GM21528 (cell line): ENCODE measurements around the gene GPC5.
"Not testable (repeated sequence)": the region's sequence is repeated elsewhere in the genome, so short reads cannot be mapped to it uniquely, and the experiment has no call there.

Source experiments
- ATAC-seq: cut with Tn5 transposase; IDR thresholded peaks from one replicate; pipeline ENCODE4 v1.9.1; 2021; ENCODE audit warnings: mild to moderate bottlenecking, moderate library complexity; ENCODE audit not compliant: unreplicated experiment, low FRiP score

GPC5 gene

GRCh38 chr13:92407858-92408257 lies 1009.4 kb downstream of the GPC5 start:
- no peak for ATAC-seq

GRCh38 chr13:92412481-92412880 lies 1014.1 kb downstream of the GPC5 start:
- ATAC-seq: no peak

GRCh38 chr13:92412996-92413395 lies 1014.6 kb downstream of the GPC5 start:
- no peak for ATAC-seq

GRCh38 chr13:92413452-92413851 lies 1015.0 kb downstream of the GPC5 start:
- ATAC-seq: no peak

- ATAC-seq: no peak
These were observed 1016.4 kb downstream of the GPC5 start for GRCh38 chr13:92414851-92415250.

GRCh38 chr13:92415781-92416180 lies 1017.4 kb downstream of the GPC5 start:
- ATAC-seq: no peak

GRCh38 chr13:92418818-92419412 lies 1020.5 kb downstream of the GPC5 start:
- ATAC-seq: no peak

- ATAC-seq: no peak
These were observed 1030.8 kb downstream of the GPC5 start for GRCh38 chr13:92429231-92429630.

GRCh38 chr13:92433386-92433785 lies 1035.0 kb downstream of the GPC5 start:
- ATAC-seq: no peak

- no peak for ATAC-seq
These were observed 1035.5 kb downstream of the GPC5 start for GRCh38 chr13:92433963-92434362.

GRCh38 chr13:92436924-92437323 lies 1038.5 kb downstream of the GPC5 start:
- ATAC-seq: no peak

GRCh38 chr13:92444244-92444643 lies 1045.8 kb downstream of the GPC5 start:
- no peak for ATAC-seq

GRCh38 chr13:92451060-92451459 lies 1052.6 kb downstream of the GPC5 start:
- no peak for ATAC-seq

GRCh38 chr13:92452840-92453239 lies 1054.4 kb downstream of the GPC5 start:
- no peak for ATAC-seq

- no peak for ATAC-seq
These were observed 1060.9 kb downstream of the GPC5 start for GRCh38 chr13:92459306-92459705.

- ATAC-seq: no peak
These were observed 1062.1 kb downstream of the GPC5 start for GRCh38 chr13:92460479-92460878.

GRCh38 chr13:92461402-92461801 lies 1063.0 kb downstream of the GPC5 start:
- no peak for ATAC-seq

- ATAC-seq: no peak
These were observed 1063.4 kb downstream of the GPC5 start for GRCh38 chr13:92461831-92462230.

GRCh38 chr13:92463134-92463533 lies 1064.7 kb downstream of the GPC5 start:
- no peak for ATAC-seq

- no peak for ATAC-seq
These were observed 1075.5 kb downstream of the GPC5 start for GRCh38 chr13:92473765-92474475.

GRCh38 chr13:92480387-92480786 lies 1082.0 kb downstream of the GPC5 start:
- no peak for ATAC-seq

- ATAC-seq: not testable (repeated sequence)
These were observed 1084.4 kb downstream of the GPC5 start for GRCh38 chr13:92482790-92483189.
